Thoracic aorta (tissue), 2 donors: ENCODE results near the gene SAMD1. TPM values are rescaled to one million over a fixed set of nuclear protein-coding genes. Genes with fewer than 3 reads are reported as not detected.

Source experiments
- ATAC-seq: fragments of 150-250 bp; one replicate; pipeline ENCODE4 v1.8.0; 2017; ENCODE audit warnings: low read depth; ENCODE audit not compliant: insufficient number of reproducible peaks, low FRiP score
- DNase-seq: peaks from one replicate; pipeline ENCODE4 v3.0.0-alpha.2; 2020; ENCODE audit warnings: low spot score
- H3K27ac ChIP-seq, 2 donors: fragments of 200-600 bp; sonication (generic); 1 replicate in 1 of 2; 2 replicates in 1 of 2; pipeline ENCODE4 v1.5.1; 2016; ENCODE audit warnings: mild to moderate bottlenecking in 2 of 2, moderate library complexity in 2 of 2
- H3K27me3 ChIP-seq: fragments of 200-600 bp; sonication (generic); replicated peaks from 2 replicates; pipeline ENCODE4 v1.6.0; 2016; ENCODE audit warnings: mild to moderate bottlenecking; ENCODE audit not compliant: insufficient read depth
- H3K36me3 ChIP-seq: fragments of 200-600 bp; sonication (generic); one replicate; pipeline ENCODE4 v1.5.1; 2016
- H3K4me1 ChIP-seq, 2 donors: fragments of 200-600 bp; sonication (generic); 1 replicate in 1 of 2; 2 replicates in 1 of 2; pipeline versions ENCODE4 v1.5.1 to v1.6.0; 2016; ENCODE audit warnings: low read depth in 2 of 2, mild to moderate bottlenecking in 1 of 2; ENCODE audit not compliant: control insufficient read depth in 1 of 2
- H3K4me3 ChIP-seq: fragments of 200-600 bp; sonication (generic); 2 replicates; pipeline ENCODE4 v1.5.1; 2016; ENCODE audit warnings: mild to moderate bottlenecking
- H3K9me3 ChIP-seq: fragments of 200-600 bp; sonication (generic); 2 replicates; pipeline ENCODE4 v1.5.1; 2016
- total RNA-seq, 2 donors: library from RNA; depleted of rRNA; stranded (reverse); fragments of >200 nt; gene quantifications; one replicate each; pipeline versions ENCODE4 v1.1.0 to v1.2.3, GENCODE V29; 2016
- TF ChIP-seq, protein P1 (sequence below): fragments of 200-600 bp; sonication (generic); IDR thresholded peaks from one replicate; pipeline ENCODE4 v1.5.1; 2019; ENCODE audit warnings: antibody characterized with exemption

Gene SAMD1
- total RNA-seq, 2 donors from 2014 or later, result 8.9 to 27.5 TPM

DNA sequence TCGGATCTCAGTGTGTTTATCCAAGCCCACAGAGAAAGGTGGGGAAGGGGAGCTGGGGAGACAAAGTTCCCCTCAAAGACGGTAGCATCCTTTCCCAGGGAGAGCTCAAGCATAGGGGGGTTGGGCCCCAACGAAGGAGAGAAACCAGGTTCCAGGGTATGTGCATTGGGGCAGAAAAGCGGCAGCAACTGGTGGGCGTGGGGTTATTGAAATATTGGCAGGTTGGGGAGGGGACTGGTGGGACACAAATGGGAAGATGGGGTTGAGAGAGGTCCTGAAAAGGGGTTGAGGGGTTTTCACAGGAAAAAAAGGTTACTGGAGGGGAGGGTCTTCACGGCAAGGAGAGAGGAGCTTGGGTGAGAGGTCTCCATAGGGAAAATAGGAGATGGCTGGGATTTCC lies 44.8 kb upstream of the SAMD1 start:
- Histone ChIP-seq H3K27me3 (no peaks in the 10 kb centered on the region), H3K36me3 (no peaks in the 10 kb centered on the region), H3K4me1 (peaks cover 16 to 28% of the 10 kb centered on the region in 2 donors), H3K27ac (no peak overlapping the region), H3K9me3 (no peaks in the 10 kb centered on the region), H3K4me3 (no peak overlapping the region)
- ATAC-seq (no peak), DNase-seq (no peak)
- TF ChIP-seq, protein P1, sequence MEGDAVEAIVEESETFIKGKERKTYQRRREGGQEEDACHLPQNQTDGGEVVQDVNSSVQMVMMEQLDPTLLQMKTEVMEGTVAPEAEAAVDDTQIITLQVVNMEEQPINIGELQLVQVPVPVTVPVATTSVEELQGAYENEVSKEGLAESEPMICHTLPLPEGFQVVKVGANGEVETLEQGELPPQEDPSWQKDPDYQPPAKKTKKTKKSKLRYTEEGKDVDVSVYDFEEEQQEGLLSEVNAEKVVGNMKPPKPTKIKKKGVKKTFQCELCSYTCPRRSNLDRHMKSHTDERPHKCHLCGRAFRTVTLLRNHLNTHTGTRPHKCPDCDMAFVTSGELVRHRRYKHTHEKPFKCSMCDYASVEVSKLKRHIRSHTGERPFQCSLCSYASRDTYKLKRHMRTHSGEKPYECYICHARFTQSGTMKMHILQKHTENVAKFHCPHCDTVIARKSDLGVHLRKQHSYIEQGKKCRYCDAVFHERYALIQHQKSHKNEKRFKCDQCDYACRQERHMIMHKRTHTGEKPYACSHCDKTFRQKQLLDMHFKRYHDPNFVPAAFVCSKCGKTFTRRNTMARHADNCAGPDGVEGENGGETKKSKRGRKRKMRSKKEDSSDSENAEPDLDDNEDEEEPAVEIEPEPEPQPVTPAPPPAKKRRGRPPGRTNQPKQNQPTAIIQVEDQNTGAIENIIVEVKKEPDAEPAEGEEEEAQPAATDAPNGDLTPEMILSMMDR, result no peak

DNA sequence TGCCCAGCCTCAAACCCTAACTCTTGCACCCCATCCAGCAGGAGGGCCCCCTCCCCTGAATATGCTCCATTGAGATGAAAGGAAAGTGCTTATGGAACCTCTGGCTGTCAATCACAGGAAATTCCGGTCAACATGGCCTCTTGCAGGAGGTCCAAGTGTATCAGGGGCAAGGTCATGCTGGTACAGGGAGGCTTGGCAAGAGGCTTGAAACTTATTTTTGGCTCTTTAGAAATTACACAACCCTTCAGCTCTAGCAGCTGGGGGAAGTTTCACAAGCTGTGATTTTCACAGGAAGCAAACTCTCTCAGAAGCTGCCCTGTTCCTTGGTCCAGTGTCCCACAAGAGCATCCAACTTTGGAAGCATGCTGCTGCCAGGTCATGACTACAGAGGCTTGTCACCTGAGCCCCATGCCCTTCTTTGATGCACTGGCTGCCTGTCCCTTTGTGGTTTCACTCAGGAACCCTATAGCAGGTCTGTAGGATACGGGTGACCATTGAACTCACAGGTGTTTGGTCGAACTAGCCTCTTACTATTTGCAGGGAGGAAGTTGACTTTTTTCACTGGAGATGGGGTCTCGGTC lies 37.5 kb upstream of the SAMD1 start:
- ATAC-seq, result no peak
- TF ChIP-seq, protein P1, result no peak
- peak overlapping the region in 1 of 2 donors; percentile 47 for H3K27ac ChIP-seq

DNA sequence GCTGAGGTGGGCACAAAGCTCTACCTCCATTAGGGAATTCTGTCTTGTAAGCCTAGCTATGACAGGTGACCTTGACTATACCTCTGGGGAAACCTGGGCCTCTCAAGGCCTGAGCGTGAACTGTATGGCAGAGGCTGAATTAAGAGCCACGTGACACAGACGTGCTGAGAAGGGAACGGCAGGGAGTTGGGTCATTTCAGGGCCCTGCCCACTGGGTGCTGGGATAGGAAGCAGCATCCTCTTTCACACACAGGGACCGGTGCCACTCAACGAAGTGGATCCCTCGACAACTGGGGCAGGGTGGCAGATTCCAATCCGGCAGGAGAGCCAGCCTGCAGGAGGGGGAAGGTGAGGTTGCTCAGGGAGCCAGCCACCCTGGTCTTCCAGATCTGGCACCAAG lies 36.6 kb upstream of the SAMD1 start:
- no peak for ATAC-seq
- no peaks in the 10 kb centered on the region for H3K9me3 ChIP-seq
- no peak overlapping the region for H3K27ac ChIP-seq
- peaks cover 4 to 16% of the 10 kb centered on the region in 2 donors for H3K4me1 ChIP-seq
- H3K36me3 ChIP-seq, result no peaks in the 10 kb centered on the region
- DNase-seq, result no peak
- H3K4me3 ChIP-seq, result no peak overlapping the region
- no peaks in the 10 kb centered on the region for H3K27me3 ChIP-seq
- TF ChIP-seq, protein P1, result no peak

More for the DNA sequence above, 37.5 kb upstream of the SAMD1 start:
- no peak overlapping the region for H3K4me3 ChIP-seq
- no peaks in the 10 kb centered on the region for H3K27me3 ChIP-seq
- peaks cover 4 to 16% of the 10 kb centered on the region in 2 donors for H3K4me1 ChIP-seq
- DNase-seq, result no peak
- H3K36me3 ChIP-seq, result no peaks in the 10 kb centered on the region
- H3K9me3 ChIP-seq, result no peaks in the 10 kb centered on the region

DNA sequence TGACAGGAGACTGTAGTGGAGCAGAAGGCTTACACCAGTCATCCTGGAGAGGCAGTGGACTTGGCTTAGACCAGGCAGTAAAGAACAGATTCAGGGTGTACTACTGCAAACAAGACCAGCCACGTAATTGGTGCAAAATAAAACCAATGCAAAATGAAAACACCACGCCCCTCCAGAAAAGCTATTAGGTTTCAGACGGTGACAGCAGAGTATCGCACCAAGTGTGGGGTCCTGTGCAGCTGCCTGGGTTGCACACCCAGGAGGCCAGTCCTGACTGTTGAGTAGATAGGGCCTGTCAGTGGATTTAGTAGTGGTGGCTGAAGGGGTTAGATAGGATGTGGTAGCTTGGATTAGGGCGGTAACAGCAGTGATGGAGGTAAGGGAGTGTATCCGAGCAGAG lies 32.4 kb upstream of the SAMD1 start:
- TF ChIP-seq, protein P1, result no peak
- H3K36me3 ChIP-seq, result no peaks in the 10 kb centered on the region
- DNase-seq (no peak), ATAC-seq (no peak)
- no peak overlapping the region for H3K4me3 ChIP-seq
- H3K27me3 ChIP-seq, result no peaks in the 10 kb centered on the region
- peaks cover 11 to 21% of the 10 kb centered on the region in 2 donors for H3K4me1 ChIP-seq
- H3K9me3 ChIP-seq, result no peaks in the 10 kb centered on the region
- H3K27ac ChIP-seq, result no peak overlapping the region

DNA sequence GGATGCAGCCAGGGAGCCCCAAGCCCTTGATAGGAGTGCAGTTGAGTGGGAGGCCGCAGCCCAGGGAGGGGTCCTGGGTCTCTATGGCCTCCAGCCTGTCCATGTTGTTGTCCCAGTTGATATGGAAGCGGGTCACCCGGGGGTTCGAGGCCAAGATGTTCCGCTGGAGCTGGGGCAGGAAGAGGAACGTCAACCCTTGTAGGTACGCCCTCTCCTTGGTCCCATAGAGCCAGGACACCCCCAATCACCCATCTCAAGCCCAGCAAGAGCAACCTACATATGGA lies 29.9 kb upstream of the SAMD1 start:
- Histone ChIP-seq H3K4me3 (no peak overlapping the region), H3K27ac (peak overlapping the region; percentile 98 to 100), H3K4me1 (peaks cover 24 to 30% of the 10 kb centered on the region in 2 donors), H3K27me3 (no peaks in the 10 kb centered on the region), H3K9me3 (no peaks in the 10 kb centered on the region), H3K36me3 (no peaks in the 10 kb centered on the region)
- ATAC-seq (no peak), DNase-seq (no peak)
- TF ChIP-seq, protein P1, result no peak
